ENCODE measurements around the gene WNT9B. TPM values are rescaled to one million over a fixed set of nuclear protein-coding genes. Genes with fewer than 3 reads are reported as not detected.

The WNT9B gene
- total RNA-seq, 1 experiment from 2014 or later, result not detected

DNA sequence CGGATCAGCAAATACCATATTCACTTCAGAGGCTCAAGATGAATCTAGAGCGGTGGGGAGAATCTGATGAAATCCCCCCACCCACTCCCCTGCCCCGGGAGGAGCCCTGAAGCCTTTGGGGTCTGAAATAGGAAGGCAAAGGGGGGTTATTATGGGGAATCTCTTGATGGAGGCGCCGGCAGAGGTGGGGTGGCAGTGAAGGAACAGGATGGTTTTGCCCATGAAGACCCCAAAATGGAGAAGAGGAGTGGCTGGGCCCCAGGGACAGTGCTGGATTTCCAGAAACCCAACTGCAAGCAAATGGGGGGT is 33.5 kb upstream of the WNT9B start:
- intact Hi-C loops (cut with micrococcal nuclease; ENCODE audit: unreplicated experiment), result no loop called here
- in situ Hi-C loops (cut with HindIII; ENCODE audit: low pct_unique_long_range_greater_than_20kb, low sequenced_read_pairs), result no loop called here

DNA sequence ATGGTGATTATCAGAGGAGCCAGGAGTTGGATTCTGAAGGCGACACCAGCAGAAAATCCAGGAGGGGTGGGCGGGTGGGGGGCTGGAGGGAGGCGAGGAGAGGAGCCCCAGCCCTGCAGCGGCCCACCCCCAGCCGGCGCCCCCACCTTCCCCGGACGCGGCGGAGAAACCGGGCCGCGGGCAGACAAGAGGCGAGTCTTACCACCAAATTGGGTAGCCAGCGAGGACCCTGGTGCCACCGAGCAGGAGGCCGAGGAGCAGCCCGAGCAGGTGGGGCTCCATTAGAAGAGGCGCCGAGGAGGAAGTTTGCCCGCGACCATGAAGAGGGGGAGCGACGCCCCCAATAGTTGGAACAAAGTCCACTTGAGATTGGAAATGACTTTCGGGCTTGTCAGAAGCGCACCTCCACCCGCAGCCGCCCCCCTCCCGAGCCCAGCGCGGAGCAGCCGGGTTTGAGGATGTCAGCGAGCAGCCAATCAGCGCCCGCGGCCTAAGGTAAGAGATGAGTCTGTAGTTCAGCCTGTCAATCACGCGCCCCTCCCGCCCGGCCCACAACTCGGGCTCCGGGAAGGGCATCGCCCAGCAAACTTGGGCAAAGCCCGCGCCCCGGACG is 33.0 kb upstream of the WNT9B start, which contains the start of gene WNT3:
Gene WNT3, minus strand, starts transcription at position 377 of the 613 bp plus-strand sequence. Its CDS starts 95 bp downstream, at position 282.
- ChIA-PET POLR2A (interaction anchor here (0.7 kb wide), 1 partner anchor 16 kb away, joined by 3 read pairs; no protein-coding TSS in a partner anchor), CTCF (no interaction called here)
- Histone ChIP-seq H3K4me1 (ENCODE audit: control insufficient read depth, insufficient read depth, low read length) (no peaks in the 10 kb centered on the region), H3K27me3 (ENCODE audit: control insufficient read depth, insufficient read depth, low read length) (no peaks in the 10 kb centered on the region), H3K36me3 (ENCODE audit: control insufficient read depth, insufficient read depth, low read length) (no peaks in the 10 kb centered on the region), H3K4me3 (ENCODE audit: low read depth in 2 of 2, low read length in 2 of 2) (no peak within 1 kb of the TSS), H3K27ac (ENCODE audit: low read length) (no peak within 1 kb of the TSS), H3K9me3 (ENCODE audit: control insufficient read depth, insufficient read depth, low read depth, low read length) (no peaks in the 10 kb centered on the region)
- TF ChIP-seq SIN3A (IDR thresholded peaks at IDR 0.05; ENCODE audit: borderline replicate concordance, insufficient read depth, low read depth, low read length) (no peak), POLR2AphosphoS5 (IDR thresholded peaks at IDR 0.05; ENCODE audit: low read depth, low read length) (no peak), TCF7L2 (IDR thresholded peaks at IDR 0.05; ENCODE audit: low read depth, low read length) (no peak)
- TF ChIP-seq, protein P1, sequence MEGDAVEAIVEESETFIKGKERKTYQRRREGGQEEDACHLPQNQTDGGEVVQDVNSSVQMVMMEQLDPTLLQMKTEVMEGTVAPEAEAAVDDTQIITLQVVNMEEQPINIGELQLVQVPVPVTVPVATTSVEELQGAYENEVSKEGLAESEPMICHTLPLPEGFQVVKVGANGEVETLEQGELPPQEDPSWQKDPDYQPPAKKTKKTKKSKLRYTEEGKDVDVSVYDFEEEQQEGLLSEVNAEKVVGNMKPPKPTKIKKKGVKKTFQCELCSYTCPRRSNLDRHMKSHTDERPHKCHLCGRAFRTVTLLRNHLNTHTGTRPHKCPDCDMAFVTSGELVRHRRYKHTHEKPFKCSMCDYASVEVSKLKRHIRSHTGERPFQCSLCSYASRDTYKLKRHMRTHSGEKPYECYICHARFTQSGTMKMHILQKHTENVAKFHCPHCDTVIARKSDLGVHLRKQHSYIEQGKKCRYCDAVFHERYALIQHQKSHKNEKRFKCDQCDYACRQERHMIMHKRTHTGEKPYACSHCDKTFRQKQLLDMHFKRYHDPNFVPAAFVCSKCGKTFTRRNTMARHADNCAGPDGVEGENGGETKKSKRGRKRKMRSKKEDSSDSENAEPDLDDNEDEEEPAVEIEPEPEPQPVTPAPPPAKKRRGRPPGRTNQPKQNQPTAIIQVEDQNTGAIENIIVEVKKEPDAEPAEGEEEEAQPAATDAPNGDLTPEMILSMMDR (IDR thresholded peaks at IDR 0.05), result no peak
- TF ChIP-seq, protein P2, sequence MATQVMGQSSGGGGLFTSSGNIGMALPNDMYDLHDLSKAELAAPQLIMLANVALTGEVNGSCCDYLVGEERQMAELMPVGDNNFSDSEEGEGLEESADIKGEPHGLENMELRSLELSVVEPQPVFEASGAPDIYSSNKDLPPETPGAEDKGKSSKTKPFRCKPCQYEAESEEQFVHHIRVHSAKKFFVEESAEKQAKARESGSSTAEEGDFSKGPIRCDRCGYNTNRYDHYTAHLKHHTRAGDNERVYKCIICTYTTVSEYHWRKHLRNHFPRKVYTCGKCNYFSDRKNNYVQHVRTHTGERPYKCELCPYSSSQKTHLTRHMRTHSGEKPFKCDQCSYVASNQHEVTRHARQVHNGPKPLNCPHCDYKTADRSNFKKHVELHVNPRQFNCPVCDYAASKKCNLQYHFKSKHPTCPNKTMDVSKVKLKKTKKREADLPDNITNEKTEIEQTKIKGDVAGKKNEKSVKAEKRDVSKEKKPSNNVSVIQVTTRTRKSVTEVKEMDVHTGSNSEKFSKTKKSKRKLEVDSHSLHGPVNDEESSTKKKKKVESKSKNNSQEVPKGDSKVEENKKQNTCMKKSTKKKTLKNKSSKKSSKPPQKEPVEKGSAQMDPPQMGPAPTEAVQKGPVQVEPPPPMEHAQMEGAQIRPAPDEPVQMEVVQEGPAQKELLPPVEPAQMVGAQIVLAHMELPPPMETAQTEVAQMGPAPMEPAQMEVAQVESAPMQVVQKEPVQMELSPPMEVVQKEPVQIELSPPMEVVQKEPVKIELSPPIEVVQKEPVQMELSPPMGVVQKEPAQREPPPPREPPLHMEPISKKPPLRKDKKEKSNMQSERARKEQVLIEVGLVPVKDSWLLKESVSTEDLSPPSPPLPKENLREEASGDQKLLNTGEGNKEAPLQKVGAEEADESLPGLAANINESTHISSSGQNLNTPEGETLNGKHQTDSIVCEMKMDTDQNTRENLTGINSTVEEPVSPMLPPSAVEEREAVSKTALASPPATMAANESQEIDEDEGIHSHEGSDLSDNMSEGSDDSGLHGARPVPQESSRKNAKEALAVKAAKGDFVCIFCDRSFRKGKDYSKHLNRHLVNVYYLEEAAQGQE (IDR thresholded peaks at IDR 0.05; ENCODE audit: insufficient read depth in 1 of 2, low read depth in 2 of 2, low read length in 1 of 2), result no peak
- BruUV-seq (replicated peaks), result no TSS peak
- intact Hi-C loops (cut with micrococcal nuclease; ENCODE audit: unreplicated experiment), result no loop called here
- no peak for DNase-seq (ENCODE audit: low read depth, low spot score)
- no peak for ATAC-seq
- in situ Hi-C loops (cut with HindIII; ENCODE audit: low pct_unique_long_range_greater_than_20kb, low sequenced_read_pairs), result no loop called here

More for the DNA sequence above, 33.5 kb upstream of the WNT9B start:
- no peak for TF ChIP-seq SIN3A (IDR thresholded peaks at IDR 0.05; ENCODE audit: borderline replicate concordance, insufficient read depth, low read depth, low read length)
- no peak for TF ChIP-seq POLR2AphosphoS5 (IDR thresholded peaks at IDR 0.05; ENCODE audit: low read depth, low read length)
- TF ChIP-seq, protein P1 (IDR thresholded peaks at IDR 0.05), result no peak
- CTCF ChIA-PET, result no interaction called here
- no peak for DNase-seq (ENCODE audit: low read depth, low spot score)
- no peak overlapping the region for H3K4me3 ChIP-seq (ENCODE audit: low read depth in 2 of 2, low read length in 2 of 2)
- no peak for ATAC-seq
- H3K9me3 ChIP-seq (ENCODE audit: control insufficient read depth, insufficient read depth, low read depth, low read length), result no peaks in the 10 kb centered on the region
- POLR2A ChIA-PET, result no interaction called here
- H3K27me3 ChIP-seq (ENCODE audit: control insufficient read depth, insufficient read depth, low read length), result no peaks in the 10 kb centered on the region
- no peak overlapping the region for H3K27ac ChIP-seq (ENCODE audit: low read length)
- no peaks in the 10 kb centered on the region for H3K36me3 ChIP-seq (ENCODE audit: control insufficient read depth, insufficient read depth, low read length)
- H3K4me1 ChIP-seq (ENCODE audit: control insufficient read depth, insufficient read depth, low read length), result no peaks in the 10 kb centered on the region
- no TSS peak for BruUV-seq (replicated peaks)

All from Panc1 (cell line).